Tibial nerve (tissue), 4 donors: ENCODE data around the gene CORO2B.
"Not testable (repeated sequence)": the region's sequence is repeated elsewhere in the genome, so short reads cannot be mapped to it uniquely, and the experiment has no call there.

ENCODE experiments used
- EP300 ChIP-seq, 2 donors: sonication (generic); formaldehyde crosslinking; IDR thresholded peaks; one replicate each; pipeline ENCODE4 v1.6.1; 2017; ENCODE audit warnings: antibody characterized with exemption in 2 of 2, mild to moderate bottlenecking in 1 of 2
- TF ChIP-seq, protein P1 (sequence below), 5 experiments: fragments of 200-600 bp in 3 of 5; fragments of 450-650 bp in 2 of 5; sonication (generic) in 3 of 5; IDR thresholded peaks; one replicate each; pipeline ENCODE4 v1.5.1; 2016 to 2019; ENCODE audit warnings: antibody characterized with exemption in 5 of 5, mild to moderate bottlenecking in 3 of 5, moderate library complexity in 2 of 5

DNA sequence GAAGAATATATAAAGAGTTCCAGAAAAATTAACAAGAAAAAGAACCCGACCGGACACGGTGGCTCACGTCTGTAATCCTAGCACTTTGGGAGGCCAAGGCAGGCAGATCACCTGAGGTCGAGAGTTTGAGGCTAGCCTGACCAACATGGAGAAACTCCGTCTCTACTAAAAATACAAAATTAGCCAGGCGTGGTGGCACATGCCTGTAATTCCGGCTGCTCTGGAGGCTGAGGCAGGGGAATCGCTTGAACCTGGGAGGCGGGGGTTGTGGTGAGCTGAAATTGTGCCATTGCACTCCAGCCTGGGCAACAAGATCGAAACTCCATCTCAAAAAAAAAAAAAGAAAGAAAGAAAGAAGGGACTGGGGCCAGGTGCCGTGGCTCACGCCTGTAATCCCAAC, 68.6 kb downstream of the CORO2B start:
- TF ChIP-seq, protein P1, sequence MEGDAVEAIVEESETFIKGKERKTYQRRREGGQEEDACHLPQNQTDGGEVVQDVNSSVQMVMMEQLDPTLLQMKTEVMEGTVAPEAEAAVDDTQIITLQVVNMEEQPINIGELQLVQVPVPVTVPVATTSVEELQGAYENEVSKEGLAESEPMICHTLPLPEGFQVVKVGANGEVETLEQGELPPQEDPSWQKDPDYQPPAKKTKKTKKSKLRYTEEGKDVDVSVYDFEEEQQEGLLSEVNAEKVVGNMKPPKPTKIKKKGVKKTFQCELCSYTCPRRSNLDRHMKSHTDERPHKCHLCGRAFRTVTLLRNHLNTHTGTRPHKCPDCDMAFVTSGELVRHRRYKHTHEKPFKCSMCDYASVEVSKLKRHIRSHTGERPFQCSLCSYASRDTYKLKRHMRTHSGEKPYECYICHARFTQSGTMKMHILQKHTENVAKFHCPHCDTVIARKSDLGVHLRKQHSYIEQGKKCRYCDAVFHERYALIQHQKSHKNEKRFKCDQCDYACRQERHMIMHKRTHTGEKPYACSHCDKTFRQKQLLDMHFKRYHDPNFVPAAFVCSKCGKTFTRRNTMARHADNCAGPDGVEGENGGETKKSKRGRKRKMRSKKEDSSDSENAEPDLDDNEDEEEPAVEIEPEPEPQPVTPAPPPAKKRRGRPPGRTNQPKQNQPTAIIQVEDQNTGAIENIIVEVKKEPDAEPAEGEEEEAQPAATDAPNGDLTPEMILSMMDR (IDR thresholded peaks at IDR 0.05), result not testable (repeated sequence)
- TF ChIP-seq EP300 (IDR thresholded peaks at IDR 0.05), result not testable (repeated sequence)
